GM19463 (cell line): ENCODE results near the gene CYP4F11.
"Not testable (repeated sequence)": the region's sequence is repeated elsewhere in the genome, so short reads cannot be mapped to it uniquely, and the experiment has no call there.

Experiments
- ATAC-seq: cut with Tn5 transposase; IDR thresholded peaks from one replicate; pipeline ENCODE4 v1.9.1; 2021; ENCODE audit warnings: mild to moderate bottlenecking, moderate library complexity; ENCODE audit not compliant: unreplicated experiment

CYP4F11 gene

DNA sequence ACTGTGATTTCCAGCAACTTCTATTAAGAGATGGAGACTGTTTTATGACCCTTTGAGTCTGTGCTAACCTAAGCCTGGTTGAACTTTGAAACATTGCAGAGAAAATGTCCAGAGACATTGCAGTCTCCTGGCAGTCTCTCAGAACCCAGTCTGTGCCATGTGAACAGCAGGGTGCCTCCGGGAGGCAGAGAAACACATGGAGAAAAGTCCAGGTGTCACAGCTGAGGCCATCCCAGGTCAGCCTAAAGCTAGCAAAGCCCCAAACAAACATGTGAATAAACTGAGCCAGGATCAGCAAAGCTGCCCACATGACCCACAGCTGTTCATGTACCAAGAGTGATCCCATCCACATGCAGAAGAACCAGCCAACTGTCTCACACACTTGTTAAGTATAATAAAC, 7.8 kb downstream of the CYP4F11 start:
- ATAC-seq: no peak

DNA sequence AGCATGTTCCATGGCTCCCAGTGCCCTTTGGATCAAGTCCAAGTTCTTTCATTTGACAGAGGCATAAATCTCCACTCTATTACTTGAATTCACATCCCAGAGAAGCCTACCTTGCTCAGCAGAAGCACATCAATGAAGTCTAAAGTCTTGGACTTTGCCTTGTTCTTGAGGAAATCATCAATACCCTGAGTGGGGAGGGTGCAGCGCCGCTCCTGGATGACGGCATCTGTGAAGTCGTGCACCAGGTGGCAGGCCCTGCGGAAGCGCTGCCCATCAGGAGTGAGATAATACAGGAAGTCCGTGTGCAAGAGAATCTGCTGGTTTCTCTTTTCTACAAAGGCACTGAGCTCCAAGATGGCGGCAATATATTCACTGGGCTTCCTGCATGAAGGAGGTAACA, 10.6 kb downstream of the CYP4F11 start:
- ATAC-seq: no peak

DNA sequence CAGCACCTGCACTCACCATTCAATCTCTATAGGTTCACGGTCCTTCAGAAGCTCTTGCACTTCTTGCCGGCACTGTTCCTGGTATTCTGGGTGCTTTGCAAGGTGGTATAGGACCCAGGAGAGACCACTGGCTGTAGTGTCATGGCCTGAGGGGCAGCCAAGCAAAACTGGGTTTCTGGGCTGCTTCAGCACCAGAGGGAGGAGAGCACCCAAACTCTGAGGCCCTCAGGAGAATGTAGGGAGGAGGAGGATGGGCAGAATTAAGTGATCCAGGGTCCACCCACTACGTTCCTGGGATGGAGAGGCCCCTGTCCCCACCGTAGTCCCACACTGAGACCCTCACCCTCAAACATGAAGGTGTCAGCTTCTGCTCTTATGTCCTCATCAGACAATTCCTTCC, 12.3 kb downstream of the CYP4F11 start:
- no peak for ATAC-seq

DNA sequence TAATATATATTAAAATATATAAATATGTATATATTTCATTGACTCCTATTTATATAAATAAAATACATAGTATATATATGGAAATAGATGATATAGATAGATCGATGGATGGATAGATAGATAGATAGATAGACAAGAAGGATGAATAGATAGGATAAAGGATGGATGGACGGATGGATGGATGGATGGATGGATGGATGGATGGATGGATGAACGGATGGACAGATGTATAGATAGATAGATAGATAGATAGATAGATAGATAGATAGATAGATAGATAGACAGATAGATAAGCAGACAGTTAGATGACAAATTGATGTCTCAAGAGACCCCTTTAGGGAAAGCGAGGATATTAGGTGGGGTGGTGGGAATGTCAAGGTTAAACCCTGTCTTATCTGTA, 15.1 kb downstream of the CYP4F11 start:
- no peak for ATAC-seq

DNA sequence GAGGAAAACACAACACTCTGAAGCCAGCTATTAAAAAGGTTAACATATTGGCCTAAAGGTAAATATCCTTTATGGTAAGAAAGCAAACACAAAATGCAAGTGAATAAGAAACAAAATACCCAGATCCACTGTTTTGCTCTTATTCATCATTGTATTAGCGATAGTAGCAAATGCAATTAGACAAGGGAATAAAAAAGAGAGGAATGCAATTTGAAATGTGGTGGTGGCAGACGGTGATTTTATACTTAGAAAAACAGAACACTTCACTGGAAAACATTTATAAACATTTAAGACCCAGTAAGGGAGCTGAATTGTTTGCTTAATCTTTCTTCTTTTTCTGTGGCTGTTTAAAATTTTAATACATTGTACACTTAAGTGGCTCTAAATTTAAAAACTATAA, 19.2 kb downstream of the CYP4F11 start:
- no peak for ATAC-seq

DNA sequence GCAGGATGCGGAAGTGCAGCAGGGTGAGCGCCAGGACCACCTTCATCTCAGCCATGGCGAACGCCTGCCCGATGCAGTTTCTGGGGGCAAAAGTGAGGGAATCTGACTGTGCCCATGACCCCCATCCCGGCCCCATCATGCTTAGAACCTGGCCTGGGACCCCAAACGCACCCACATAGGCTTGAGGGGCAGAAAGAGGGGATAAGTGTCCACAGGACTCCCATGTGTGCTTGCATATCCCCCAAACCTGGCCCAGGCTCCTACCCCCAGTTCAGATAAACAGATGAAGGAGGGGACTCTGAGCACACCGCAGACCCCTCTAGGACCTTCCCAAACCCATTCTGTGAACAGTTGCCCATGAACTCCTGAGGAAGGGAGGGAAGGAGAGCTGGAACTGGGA, 20.5 kb downstream of the CYP4F11 start:
- no peak for ATAC-seq

DNA sequence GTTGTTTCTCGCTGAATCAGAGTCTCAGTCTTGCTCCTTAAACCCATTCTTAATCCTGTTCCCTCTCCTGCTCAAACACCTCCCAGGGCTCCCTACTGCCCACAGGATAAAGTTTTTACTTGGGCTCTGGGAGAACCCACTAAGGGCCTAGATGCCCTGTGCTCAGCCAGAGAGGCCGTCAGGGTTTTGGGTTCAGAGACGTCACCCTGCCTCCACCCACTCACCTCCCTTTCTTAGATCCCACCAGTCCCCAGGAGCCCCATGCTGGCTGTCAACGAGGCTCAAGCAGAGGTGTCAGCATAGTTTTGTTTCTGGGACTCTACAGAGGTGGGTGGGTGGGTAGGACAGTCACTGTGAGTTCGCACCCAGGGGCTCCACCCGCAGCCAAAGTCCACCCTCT, 20.9 kb downstream of the CYP4F11 start:
- no peak for ATAC-seq

DNA sequence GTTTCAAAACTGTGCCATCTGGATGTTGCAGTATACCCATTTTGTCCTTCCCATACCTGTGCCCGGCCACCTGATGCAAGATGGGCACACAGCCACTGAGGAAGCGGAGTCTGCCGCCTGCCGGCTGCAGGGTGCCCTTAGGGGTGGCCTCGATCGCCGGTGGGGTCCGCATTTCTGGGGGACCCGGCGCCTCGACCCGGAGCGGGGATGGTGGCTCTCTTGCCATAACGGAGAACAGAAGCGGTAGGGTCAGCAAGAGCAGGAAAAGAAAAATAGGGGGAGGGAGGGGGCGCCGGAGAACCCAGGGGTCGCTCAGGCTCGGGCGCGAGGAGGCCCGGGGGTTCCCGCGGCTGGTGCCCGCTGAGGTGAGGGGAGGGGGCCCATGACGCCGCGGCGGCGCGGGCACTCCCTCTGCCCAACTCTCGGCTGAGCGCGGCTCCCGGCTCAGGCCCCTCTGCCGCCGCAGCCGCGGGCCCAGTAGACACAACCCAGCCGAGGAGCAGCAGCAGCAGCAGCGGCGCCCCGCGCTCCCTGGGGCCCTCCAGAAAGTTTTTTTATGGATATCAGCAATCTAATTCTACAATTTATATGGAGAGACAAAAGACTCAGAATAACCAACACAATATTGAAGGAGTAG, 22.6 kb downstream of the CYP4F11 start:
- ATAC-seq: no peak

DNA sequence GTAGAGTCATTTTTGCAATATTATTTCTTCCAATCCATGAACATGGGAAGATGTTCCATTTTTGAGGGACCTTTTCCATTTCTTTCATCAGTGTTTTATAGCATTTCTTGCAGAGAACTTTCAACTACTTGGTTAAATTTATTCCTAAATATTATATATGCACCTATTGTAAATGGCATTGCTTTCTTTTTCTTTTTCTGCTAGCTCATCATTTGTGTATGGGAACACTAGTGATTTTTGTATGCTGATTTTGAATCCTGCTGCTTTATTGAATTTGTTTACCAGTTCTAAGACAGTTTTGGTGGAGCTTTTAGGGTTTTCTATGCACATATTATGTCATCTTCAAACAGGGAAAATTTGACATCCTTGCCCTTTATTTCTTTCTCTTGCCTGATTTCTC, 29.3 kb downstream of the CYP4F11 start:
- no peak for ATAC-seq

DNA sequence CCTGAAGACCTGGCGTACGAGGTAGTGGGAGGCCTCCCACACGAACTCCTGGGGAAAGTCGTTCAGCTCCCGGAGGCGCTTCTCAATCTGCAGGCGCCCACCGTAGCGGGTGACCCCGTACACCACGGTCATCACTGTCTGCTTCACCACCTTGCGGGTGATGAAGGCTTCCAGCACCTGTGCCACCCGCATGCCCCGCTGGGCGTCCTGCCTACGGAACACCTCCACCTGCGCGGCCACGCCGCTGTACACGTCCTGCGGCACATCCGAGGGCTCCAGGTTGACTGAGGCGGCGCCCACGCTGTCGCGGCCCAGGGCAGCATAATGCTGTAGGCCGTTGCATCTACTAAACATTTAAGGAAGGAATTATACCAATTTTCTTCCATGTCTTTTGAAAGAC, 31.4 kb downstream of the CYP4F11 start:
- not testable (repeated sequence) for ATAC-seq

DNA sequence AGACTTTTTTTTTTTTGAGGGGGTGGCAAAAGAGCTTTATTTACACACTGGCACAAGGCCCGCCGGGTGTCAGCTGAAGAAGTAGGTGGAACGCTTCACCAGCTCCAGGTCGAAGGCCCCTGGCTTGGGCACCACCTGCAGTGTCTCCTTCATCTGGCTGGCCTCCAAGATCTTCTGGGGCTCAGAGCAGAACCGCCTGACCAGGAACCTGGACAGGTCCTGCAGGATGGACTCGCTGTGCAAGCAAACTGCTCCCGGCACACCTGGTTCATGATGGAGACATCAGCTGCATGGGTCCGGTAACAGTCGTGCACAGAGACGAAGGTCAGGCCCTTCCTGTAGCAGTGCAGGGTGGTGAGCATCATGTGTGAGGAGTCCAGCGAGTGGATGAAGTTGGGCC, 32.1 kb downstream of the CYP4F11 start:
- no peak for ATAC-seq

DNA sequence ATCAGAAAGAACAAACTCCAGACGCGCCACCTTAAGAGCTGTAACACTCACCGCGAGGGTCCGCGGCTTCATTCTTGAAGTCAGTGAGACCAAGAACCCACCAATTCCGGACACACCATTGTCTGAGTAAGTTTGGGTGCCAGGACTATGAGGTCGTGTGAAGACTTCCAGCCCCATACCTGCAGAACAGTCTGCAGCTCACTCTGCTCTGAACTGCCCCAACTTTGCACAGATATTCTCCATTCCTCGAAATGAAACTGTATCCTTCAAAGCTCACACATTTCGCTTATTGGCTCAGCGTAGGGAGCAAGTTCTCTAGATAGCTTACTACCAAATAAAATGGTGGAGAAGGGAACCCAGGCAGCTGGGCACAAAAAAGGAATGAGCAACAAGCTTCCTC, 33.8 kb downstream of the CYP4F11 start:
- no peak for ATAC-seq

DNA sequence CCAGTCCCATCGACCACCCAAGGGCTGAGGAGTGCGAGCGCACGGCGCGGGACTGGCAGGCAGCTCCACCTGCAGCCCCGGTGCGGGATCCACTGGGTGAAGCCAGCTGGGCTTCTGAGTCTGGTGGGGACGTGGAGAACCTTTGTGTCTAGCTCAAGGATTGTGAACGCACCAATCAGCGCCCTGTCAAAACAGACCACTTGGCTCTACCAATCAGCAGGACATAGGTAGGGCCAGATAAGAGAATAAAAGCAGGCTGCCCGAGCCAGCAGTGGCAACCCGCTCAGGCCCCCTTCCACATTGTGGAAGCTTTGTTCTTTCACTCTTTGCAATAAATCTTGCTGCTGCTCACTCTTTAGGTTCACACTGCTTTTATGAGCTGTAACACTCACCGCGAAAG, 34.3 kb downstream of the CYP4F11 start:
- not testable (repeated sequence) for ATAC-seq

DNA sequence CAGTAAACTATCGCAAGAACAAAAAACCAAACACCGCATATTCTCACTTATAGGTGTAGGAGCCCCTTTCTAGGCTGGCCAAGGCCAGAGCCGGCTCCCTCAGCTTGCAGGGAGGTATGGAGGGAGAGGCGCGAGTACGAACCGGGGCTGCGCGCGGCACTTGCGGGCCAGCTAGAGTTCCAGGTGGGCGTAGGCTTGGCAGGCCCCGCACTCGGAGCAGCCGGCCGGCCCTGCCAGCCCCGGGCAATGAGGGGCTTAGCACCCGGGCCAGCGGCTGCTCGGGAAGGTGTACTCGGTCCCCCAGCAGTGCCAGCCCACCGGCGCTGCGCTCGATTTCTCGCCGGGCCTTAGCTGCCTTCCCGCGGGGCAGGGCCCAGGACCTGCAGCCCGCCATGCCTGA, 34.8 kb downstream of the CYP4F11 start:
- not testable (repeated sequence) for ATAC-seq

DNA sequence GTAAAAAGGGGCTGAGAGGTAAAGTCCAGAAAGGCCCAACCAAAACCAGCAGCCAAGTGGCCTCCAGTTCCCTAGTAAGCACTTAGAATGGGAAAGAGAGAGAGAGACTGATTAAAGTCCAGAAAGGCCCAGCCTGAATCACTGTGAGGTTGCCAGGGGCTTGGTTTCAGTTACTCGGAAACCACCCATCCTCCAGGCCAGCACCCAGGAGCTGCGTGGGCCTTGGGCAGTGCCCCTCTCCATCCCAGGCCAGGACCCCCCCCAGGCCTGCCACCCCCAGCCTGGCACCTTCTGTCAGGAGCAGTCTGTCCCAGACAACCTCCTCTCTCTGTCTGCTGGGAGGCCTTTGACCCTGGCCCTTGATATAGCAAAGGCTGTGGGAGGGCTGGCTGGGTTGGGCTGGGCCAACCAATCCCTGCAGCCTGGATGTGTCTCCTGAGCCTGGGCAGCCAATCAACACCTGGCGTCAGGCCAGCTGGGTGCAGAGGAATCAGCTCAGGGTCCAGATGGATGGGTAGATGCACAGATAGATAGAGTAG, 36.5 kb downstream of the CYP4F11 start, which contains the start of gene CYP4F2:
Gene CYP4F2, minus strand, starts transcription at position 337 of the 539 bp plus-strand sequence. CDS start 463 bp downstream, outside the sequence.
- ATAC-seq: no peak

DNA sequence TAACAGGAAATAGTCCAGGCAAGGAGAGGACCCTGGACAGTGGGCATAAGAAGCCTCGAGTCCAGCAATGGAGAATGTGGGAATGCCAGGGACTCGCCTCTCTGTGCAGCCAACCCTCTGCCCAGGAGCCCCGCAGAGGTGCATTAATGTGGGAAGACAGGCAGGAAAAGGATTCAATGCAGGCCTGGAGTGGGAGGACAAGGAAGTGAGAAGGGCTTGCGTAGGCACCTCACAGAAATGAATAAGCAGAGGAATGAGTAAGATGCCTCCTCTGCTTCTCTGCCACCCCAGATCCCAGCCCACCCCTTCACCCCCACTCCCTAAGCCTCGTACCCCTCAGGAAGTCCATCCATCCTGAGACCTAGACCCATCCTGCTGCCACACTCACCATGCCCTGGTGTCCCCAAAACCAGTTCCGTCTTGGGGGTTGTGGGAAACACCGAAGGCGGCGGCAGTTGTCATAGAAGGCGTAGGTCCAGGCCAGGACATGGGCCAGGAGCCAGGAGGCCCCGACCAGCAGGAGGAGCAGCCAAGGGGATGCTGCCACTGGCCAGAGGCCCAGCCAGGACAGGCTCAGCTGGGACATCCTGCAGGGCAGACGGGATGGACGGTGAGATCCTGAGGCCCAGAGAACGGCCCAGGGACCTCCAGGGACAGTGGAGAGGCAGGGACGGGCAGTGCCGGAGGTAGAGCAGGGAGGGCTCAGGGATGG, 37.1 kb downstream of the CYP4F11 start:
- ATAC-seq: no peak

DNA sequence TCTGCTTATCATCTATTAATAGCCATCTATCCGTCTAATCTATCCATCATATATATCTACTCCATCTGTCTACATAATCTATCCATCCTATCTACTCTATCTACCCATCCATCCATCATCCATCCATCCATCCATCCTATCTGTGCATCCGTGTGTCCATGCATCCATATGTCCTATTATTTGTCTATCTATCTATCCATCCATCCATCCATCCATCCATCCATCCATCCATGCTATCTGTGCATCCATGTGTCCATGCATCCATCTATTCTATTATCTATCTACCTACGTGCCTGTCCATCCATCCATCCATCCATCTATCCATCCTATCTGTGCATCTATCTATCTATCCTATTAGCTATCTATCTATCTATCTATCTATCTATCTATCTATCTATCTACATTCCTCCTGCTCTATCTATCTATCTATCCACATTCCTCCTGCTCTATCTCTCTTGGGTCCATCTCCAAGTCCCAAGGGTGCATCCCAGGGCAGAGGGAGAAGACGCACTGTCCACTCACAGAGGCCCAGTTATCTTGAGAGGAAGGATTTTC, 38.4 kb downstream of the CYP4F11 start:
- no peak for ATAC-seq

DNA sequence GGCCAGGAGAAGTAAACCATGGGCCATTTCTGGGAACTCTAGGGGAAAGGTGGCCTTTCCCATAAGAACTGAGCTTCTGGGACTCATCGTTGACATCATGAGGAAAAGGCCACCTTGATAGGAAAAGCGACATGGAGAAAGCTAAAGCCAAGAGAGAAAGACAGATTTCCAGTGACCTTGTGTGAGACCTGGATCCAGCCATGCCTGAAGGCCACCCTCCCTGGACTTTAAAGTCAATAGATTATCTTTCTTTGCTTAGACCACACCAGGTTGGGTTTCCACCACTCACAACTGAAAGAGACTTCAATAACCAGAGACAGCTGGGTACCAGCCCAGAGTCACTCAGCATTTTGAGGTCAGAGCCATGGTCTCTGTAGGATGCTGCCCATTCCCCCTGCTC, 40.0 kb downstream of the CYP4F11 start:
- ATAC-seq: no peak

DNA sequence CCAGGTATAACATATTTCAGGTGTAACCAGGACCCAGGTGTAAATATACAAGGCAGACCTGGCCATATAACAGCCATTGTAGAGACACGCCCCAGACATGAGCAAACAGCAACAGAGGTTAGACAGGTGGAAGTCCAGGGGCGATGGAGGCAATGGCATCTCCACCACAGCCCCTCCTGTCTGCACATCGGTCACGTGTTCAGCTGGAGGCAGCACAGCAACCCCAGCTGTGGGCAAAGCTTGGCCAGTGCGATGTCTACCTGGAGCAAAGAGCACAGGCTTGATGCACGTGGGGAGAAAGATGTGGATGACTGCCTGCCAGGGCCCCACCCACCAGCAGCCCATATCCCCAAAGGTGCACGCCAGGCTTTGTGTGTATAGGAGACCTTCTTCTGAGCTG, 40.9 kb downstream of the CYP4F11 start:
- ATAC-seq: no peak

DNA sequence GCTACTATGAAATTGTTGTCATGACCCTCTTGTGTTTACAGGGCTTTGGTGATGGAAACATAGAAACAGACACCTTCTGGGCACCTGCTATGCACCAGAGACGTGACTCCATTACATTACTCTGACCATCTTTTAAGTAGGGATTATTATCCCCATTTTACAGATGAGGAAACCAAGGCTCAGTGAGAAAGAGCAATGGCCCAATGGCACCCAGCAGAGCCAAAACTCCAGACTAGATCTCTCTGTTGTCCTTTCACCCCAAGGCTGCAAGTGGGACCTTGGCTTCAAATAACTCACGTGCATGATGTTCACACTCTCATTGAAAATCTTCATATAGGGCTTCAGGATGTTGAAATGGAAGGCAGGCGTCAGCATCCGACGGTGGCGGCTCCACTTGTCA, 42.3 kb downstream of the CYP4F11 start:
- no peak for ATAC-seq

DNA sequence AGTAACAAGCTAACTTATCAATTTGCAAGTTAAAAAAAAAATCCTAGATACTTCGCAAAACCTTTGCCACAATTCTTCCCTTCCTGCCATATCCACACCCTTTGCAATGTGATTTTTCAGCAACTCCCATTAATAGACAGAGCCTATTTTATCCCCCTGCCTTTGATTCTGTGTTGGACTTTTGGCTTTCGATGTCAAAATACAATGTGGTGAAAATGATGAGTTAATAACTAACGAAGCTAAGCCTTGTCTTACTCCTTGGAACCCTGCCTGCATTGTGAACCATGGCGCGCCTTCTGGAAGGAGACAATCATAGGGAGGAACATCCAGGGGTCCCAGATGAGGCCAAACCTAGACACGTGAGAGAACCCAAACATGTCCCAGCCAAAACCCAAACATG, 42.9 kb downstream of the CYP4F11 start:
- no peak for ATAC-seq

DNA sequence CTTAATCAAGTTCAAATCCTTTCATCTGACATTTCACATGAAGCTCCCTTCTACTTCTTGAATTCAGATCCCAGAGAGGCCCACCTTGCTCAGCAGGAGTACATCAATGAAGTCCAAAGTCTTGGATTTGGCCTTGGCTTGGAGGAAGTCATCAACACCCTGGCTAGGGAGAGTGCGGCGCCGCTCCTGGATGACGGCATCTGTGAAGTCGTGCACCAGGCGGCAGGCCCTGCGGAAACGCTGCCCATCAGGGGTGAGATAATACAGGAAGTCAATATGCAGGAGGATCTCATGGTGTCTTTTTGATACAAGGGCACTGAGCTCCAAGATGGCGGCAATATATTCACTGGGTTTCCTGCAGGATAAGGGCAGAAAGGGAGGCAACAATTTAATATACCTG, 45.0 kb downstream of the CYP4F11 start:
- ATAC-seq: not testable (repeated sequence)
